ENCODE results near the gene SYT17. TPM values are rescaled to one million over a fixed set of nuclear protein-coding genes. Genes with fewer than 3 reads are reported as not detected.

The SYT17 gene
- total RNA-seq, 1 experiment from 2014 or later = 36.6 TPM

- intact Hi-C loops (cut with micrococcal nuclease; ENCODE audit: unreplicated experiment) = no loop called here
- H3K4me1 ChIP-seq (replicated peaks; ENCODE audit: insufficient read depth) = peaks cover 54% of the 10 kb centered on the region
- H3K27ac ChIP-seq = peak overlapping the region; percentile 92; the same call in 1 of the 2 replicates
- no peaks in the 10 kb centered on the region for H4K20me1 ChIP-seq (ENCODE audit: insufficient read depth)
- H3K79me2 ChIP-seq (ENCODE audit: low read depth) = no peaks in the 10 kb centered on the region; the same call in 1 of the 2 replicates
- no peak for DNase-seq
- peaks cover 42% of the 10 kb centered on the region for H3F3A ChIP-seq (ENCODE audit: insufficient read depth, low read depth)
- H3K4me3 ChIP-seq = no peak overlapping the region
- H3K36me3 ChIP-seq (ENCODE audit: low read depth) = no peaks in the 10 kb centered on the region
- ChIA-PET CTCF (interaction anchor here (0.5 to 1.7 kb wide), 3 partner anchors 21 to 54 kb away, joined by 3 to 5 read pairs (median 3); no protein-coding TSS in a partner anchor), POLR2A (ENCODE audit: unreplicated experiment) (interaction anchor here (0.6 kb wide), 1 partner anchor 17 kb away, joined by 4 read pairs; no protein-coding TSS in a partner anchor)
- no peaks in the 10 kb centered on the region for H3K27me3 ChIP-seq (ENCODE audit: insufficient read depth, low read depth)
- no peak for TF ChIP-seq EZH2 (IDR thresholded peaks at IDR 0.05; ENCODE audit: low read depth)
- TF ChIP-seq CTCF (conservative IDR thresholded peaks at IDR 0.05) = no peak
- no peak overlapping the region for H2AFZ ChIP-seq
- no peaks in the 10 kb centered on the region for H3K9me2 ChIP-seq (ENCODE audit: insufficient read depth)
- peak overlapping the region; percentile 49 for H3K4me2 ChIP-seq
- no peaks in the 10 kb centered on the region for H3K9me3 ChIP-seq (ENCODE audit: insufficient read depth, low read depth)
- BruUV-seq (replicated peaks) = no TSS peak
Measured at GRCh38 chr16:19139436-19140091, 28.5 kb upstream of the SYT17 start.

GRCh38 chr16:19140396-19140795 is 27.6 kb upstream of the SYT17 start:
- Histone ChIP-seq H4K20me1 (ENCODE audit: insufficient read depth) (no peaks in the 10 kb centered on the region), H3K36me3 (ENCODE audit: low read depth) (no peaks in the 10 kb centered on the region), H3K9me3 (ENCODE audit: insufficient read depth, low read depth) (no peaks in the 10 kb centered on the region), H3K27me3 (ENCODE audit: insufficient read depth, low read depth) (no peaks in the 10 kb centered on the region), H3F3A (ENCODE audit: insufficient read depth, low read depth) (peaks cover 40% of the 10 kb centered on the region), H3K4me1 (replicated peaks; ENCODE audit: insufficient read depth) (peaks cover 46% of the 10 kb centered on the region), H3K79me2 (ENCODE audit: low read depth) (no peaks in the 10 kb centered on the region; the same call in 1 of the 2 replicates), H3K4me2 (no peak overlapping the region), H3K9me2 (ENCODE audit: insufficient read depth) (no peaks in the 10 kb centered on the region), H3K27ac (no peak overlapping the region), H3K4me3 (no peak overlapping the region), H2AFZ (no peak overlapping the region)
- TF ChIP-seq EZH2 (IDR thresholded peaks at IDR 0.05; ENCODE audit: low read depth) (no peak), CTCF (conservative IDR thresholded peaks at IDR 0.05) (no peak)
- no TSS peak for BruUV-seq (replicated peaks)
- CTCF ChIA-PET = no interaction called here
- intact Hi-C loops (cut with micrococcal nuclease; ENCODE audit: unreplicated experiment) = no loop called here
- POLR2A ChIA-PET (ENCODE audit: unreplicated experiment) = no interaction called here
- DNase-seq = no peak

DNA sequence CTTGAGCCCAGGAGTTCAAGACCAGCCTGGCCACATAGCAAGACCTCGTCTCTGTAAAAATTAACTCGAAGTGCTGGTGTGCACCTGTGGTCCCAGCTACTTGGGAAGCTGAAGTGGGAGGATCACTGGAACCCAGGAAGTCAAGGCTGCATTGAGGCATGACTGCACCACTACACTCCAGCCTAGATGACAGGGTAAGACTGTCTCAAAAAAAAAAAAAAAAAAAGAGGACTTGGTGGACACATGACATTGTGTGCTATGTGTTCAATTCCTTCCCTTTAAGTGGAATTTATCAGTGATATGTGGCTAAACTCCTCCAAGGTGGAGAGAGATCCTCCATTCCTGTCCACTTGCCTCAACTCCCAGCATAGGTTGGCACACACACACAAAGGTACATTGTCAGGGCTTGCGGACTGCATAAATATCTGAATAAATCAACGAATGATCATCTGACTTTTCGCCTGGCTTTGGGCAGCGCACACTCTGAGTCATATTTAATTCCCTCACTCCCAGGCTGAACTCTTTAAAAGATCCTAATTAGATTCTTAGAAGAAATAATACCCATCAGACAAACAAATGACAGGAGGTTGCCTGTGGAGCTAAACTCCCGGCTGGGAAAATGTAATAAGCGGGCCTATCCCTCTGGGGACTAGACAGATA is 25.0 kb upstream of the SYT17 start:
- Histone ChIP-seq H3K27me3 (ENCODE audit: insufficient read depth, low read depth) (no peaks in the 10 kb centered on the region), H3K79me2 (ENCODE audit: low read depth) (no peaks in the 10 kb centered on the region), H4K20me1 (ENCODE audit: insufficient read depth) (no peaks in the 10 kb centered on the region), H2AFZ (no peak overlapping the region), H3K4me1 (replicated peaks; ENCODE audit: insufficient read depth) (peaks cover 19% of the 10 kb centered on the region), H3F3A (ENCODE audit: insufficient read depth, low read depth) (peaks cover 15% of the 10 kb centered on the region), H3K9me3 (ENCODE audit: insufficient read depth, low read depth) (no peaks in the 10 kb centered on the region), H3K4me2 (no peak overlapping the region), H3K4me3 (no peak overlapping the region), H3K9me2 (ENCODE audit: insufficient read depth) (no peaks in the 10 kb centered on the region), H3K27ac (no peak overlapping the region), H3K36me3 (ENCODE audit: low read depth) (no peaks in the 10 kb centered on the region)
- CTCF ChIA-PET = no interaction called here
- TF ChIP-seq EZH2 (IDR thresholded peaks at IDR 0.05; ENCODE audit: low read depth) = no peak
- no peak for TF ChIP-seq CTCF (conservative IDR thresholded peaks at IDR 0.05)
- DNase-seq = no peak
- intact Hi-C loops (cut with micrococcal nuclease; ENCODE audit: unreplicated experiment) = no loop called here
- no TSS peak for BruUV-seq (replicated peaks)
- POLR2A ChIA-PET (ENCODE audit: unreplicated experiment) = no interaction called here

Data from PC-9 (cell line).